GM12892 (cell line): ENCODE data around the gene PHACTR2.

Experiments
- POLR2A ChIP-seq: IDR thresholded peaks from 2 replicates; pipeline ENCODE4 v1.6.1; 2011; ENCODE audit warnings: low read depth, low read length, control low read depth
- POLR2AphosphoS5 ChIP-seq: IDR thresholded peaks from 2 replicates; pipeline ENCODE4 v1.6.1; 2011; ENCODE audit warnings: low read depth, low read length, control low read depth
- TAF1 ChIP-seq: IDR thresholded peaks from 2 replicates; pipeline ENCODE4 v1.6.1; 2011; ENCODE audit warnings: low read depth, mild to moderate bottlenecking, control low read depth, low read length, borderline replicate concordance

GRCh38 chr6:143664171-143664570, 13.6 kb upstream of the PHACTR2 start:
- no peak for TF ChIP-seq TAF1
- TF ChIP-seq POLR2A, result no peak
- no peak for TF ChIP-seq POLR2AphosphoS5
